Mesendoderm (in vitro differentiated cells): ENCODE measurements around the gene AIFM1.

Experiments
- DNase-seq: peaks from one replicate; pipeline ENCODE4 v3.0.0; 2013
- H2AK5ac ChIP-seq: 2 replicates; pipeline ENCODE4 v1.6.1; 2013; ENCODE audit warnings: low read length, inconsistent platforms
- H2BK120ac ChIP-seq: 2 replicates; pipeline ENCODE4 v1.6.1; 2013; ENCODE audit warnings: low read depth, mild to moderate bottlenecking, low read length, moderate library complexity, mixed read lengths
- H2BK15ac ChIP-seq: replicated peaks from 2 replicates; pipeline ENCODE4 v1.6.1; 2013; ENCODE audit warnings: low read depth, mild to moderate bottlenecking, moderate library complexity
- H2BK5ac ChIP-seq: 2 replicates; pipeline ENCODE4 v1.6.1; 2013; ENCODE audit warnings: low read length, inconsistent platforms
- H3K18ac ChIP-seq: 2 replicates; pipeline ENCODE4 v1.6.1; 2013; ENCODE audit warnings: mild to moderate bottlenecking, low read length, mixed read lengths
- H3K23ac ChIP-seq: one replicate; pipeline ENCODE4 v1.6.1; 2013; ENCODE audit warnings: low read length
- H3K27ac ChIP-seq: 2 replicates; pipeline ENCODE4 v1.5.1; 2013; ENCODE audit warnings: low read depth, mild to moderate bottlenecking, inconsistent platforms, low read length, moderate library complexity
- H3K27me3 ChIP-seq: 2 replicates; pipeline ENCODE4 v1.6.1; 2013; ENCODE audit warnings: low read length, control low read depth, mild to moderate bottlenecking, inconsistent platforms; ENCODE audit not compliant: insufficient read depth, poor library complexity
- H3K36me3 ChIP-seq: 2 replicates; pipeline ENCODE4 v1.6.1; 2013; ENCODE audit warnings: low read length, inconsistent platforms; ENCODE audit not compliant: control insufficient read depth, insufficient read depth
- H3K4ac ChIP-seq: one replicate; pipeline ENCODE4 v1.6.1; 2013; ENCODE audit warnings: low read depth, mild to moderate bottlenecking, low read length, moderate library complexity
- H3K4me1 ChIP-seq: 2 replicates; pipeline ENCODE4 v1.6.1; 2013; ENCODE audit warnings: low read depth, low read length, inconsistent platforms; ENCODE audit not compliant: control insufficient read depth
- H3K4me2 ChIP-seq: 2 replicates; pipeline ENCODE4 v1.6.1; 2013; ENCODE audit warnings: low read length
- H3K4me3 ChIP-seq: 2 replicates; pipeline ENCODE4 v1.5.1; 2013; ENCODE audit warnings: mild to moderate bottlenecking, low read length
- H3K56ac ChIP-seq: one replicate; pipeline ENCODE4 v1.6.1; 2013; ENCODE audit warnings: low read length
- H3K79me1 ChIP-seq: 2 replicates; pipeline ENCODE4 v1.6.1; 2013; ENCODE audit warnings: low read length, inconsistent platforms
- H3K79me2 ChIP-seq: 2 replicates; pipeline ENCODE4 v1.6.1; 2013; ENCODE audit warnings: mild to moderate bottlenecking, low read length; ENCODE audit not compliant: control insufficient read depth, insufficient read depth
- H3K9ac ChIP-seq: 2 replicates; pipeline ENCODE4 v1.6.1; 2013; ENCODE audit warnings: low read length, inconsistent platforms
- H4K5ac ChIP-seq: one replicate; pipeline ENCODE4 v1.6.1; 2013; ENCODE audit warnings: low read length
- H4K8ac ChIP-seq: one replicate; pipeline ENCODE4 v1.6.1; 2013; ENCODE audit warnings: low read depth, mild to moderate bottlenecking, control low read depth, low read length, moderate library complexity
- WGBS: extraction: QIAGEN DNeasy Blood & Tissue Kit; methylation state at CpG from one replicate; pipeline ENCODE4 v1.1.7; 2013; ENCODE audit warnings: low lambda C conversion rate, missing lambda C conversion rate; ENCODE audit not compliant: insufficient coverage; ENCODE audit errors: extremely low coverage; 5-methylcytosine and 5-hydroxymethylcytosine counted together

AIFM1 gene

GRCh38 chrX:130197464-130197863 lies 31.8 kb upstream of the AIFM1 start:
- Histone ChIP-seq H3K79me1 (no peaks in the 10 kb centered on the region), H2BK120ac (no peak overlapping the region), H3K23ac (no peak overlapping the region), H3K4me2 (no peak overlapping the region), H4K8ac (no peak overlapping the region), H2BK5ac (no peak overlapping the region), H3K27ac (no peak overlapping the region), H3K79me2 (no peaks in the 10 kb centered on the region), H3K4ac (no peak overlapping the region), H3K4me1 (no peaks in the 10 kb centered on the region), H2BK15ac (no peak overlapping the region), H3K18ac (no peak overlapping the region), H3K36me3 (no peaks in the 10 kb centered on the region), H4K5ac (no peak overlapping the region), H3K4me3 (no peak overlapping the region), H3K56ac (no peak overlapping the region), H2AK5ac (no peak overlapping the region), H3K27me3 (no peaks in the 10 kb centered on the region), H3K9ac (no peak overlapping the region)
- WGBS, result no CpG with 5 or more reads among the region's 5 CpGs
- DNase-seq, result no peak

- DNase-seq, result no peak
- WGBS, result no CpG with 5 or more reads among the region's 7 CpGs
- Histone ChIP-seq H3K27ac (no peak overlapping the region), H4K8ac (no peak overlapping the region), H2BK120ac (no peak overlapping the region), H3K79me2 (no peaks in the 10 kb centered on the region), H3K56ac (no peak overlapping the region), H3K4me2 (no peak overlapping the region), H3K27me3 (no peaks in the 10 kb centered on the region), H2BK5ac (no peak overlapping the region), H3K18ac (no peak overlapping the region), H3K4ac (no peak overlapping the region), H2BK15ac (no peak overlapping the region), H2AK5ac (no peak overlapping the region), H3K9ac (no peak overlapping the region), H4K5ac (no peak overlapping the region), H3K36me3 (no peaks in the 10 kb centered on the region), H3K4me3 (no peak overlapping the region), H3K79me1 (no peaks in the 10 kb centered on the region), H3K23ac (no peak overlapping the region), H3K4me1 (no peaks in the 10 kb centered on the region)
Measured at GRCh38 chrX:130196466-130196865, 30.8 kb upstream of the AIFM1 start.

GRCh38 chrX:130190801-130191200 lies 25.2 kb upstream of the AIFM1 start:
- no peak overlapping the region for H3K23ac ChIP-seq

GRCh38 chrX:130186651-130187050 lies 21.0 kb upstream of the AIFM1 start:
- no peak overlapping the region for H2BK5ac ChIP-seq

More at GRCh38 chrX:130190801-130191200, 25.2 kb upstream of the AIFM1 start:
- Histone ChIP-seq H4K5ac (no peak overlapping the region), H3K4me1 (no peaks in the 10 kb centered on the region), H3K4ac (no peak overlapping the region), H3K27me3 (no peaks in the 10 kb centered on the region), H3K36me3 (no peaks in the 10 kb centered on the region), H3K79me2 (no peaks in the 10 kb centered on the region), H3K18ac (no peak overlapping the region), H2BK15ac (no peak overlapping the region), H2BK5ac (no peak overlapping the region), H2BK120ac (no peak overlapping the region), H4K8ac (no peak overlapping the region), H3K9ac (no peak overlapping the region), H3K27ac (no peak overlapping the region), H3K4me2 (no peak overlapping the region), H3K79me1 (no peaks in the 10 kb centered on the region), H3K4me3 (no peak overlapping the region), H2AK5ac (no peak overlapping the region), H3K56ac (no peak overlapping the region)
- WGBS, result no CpG with 5 or more reads among the region's 4 CpGs
- DNase-seq, result no peak

DNA sequence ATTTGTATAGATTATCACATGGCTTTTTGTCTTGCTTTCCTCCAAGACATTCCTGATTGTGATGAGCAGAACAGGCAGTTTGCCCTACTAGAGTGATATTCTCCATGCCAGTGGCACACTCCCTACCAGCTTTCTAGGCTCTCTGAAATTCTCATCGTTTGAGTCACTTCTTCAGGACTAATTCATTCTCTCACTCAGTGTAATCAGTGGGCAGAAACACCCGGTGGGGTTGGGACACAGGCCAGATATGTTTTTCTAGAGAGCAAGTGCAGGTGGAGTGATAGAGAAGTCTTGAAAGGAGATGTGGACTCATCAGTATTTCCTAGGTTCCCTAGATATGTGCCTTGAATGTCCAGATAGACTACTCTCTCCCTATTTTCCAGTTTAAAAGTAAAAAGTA lies 19.2 kb upstream of the AIFM1 start:
- no peak overlapping the region for H4K5ac ChIP-seq
- DNase-seq, result no peak
- H3K79me1 ChIP-seq, result no peaks in the 10 kb centered on the region
- H3K4me1 ChIP-seq, result no peaks in the 10 kb centered on the region
- H2BK120ac ChIP-seq, result no peak overlapping the region
- H3K4me2 ChIP-seq, result no peak overlapping the region
- H3K4me3 ChIP-seq, result no peak overlapping the region
- H2AK5ac ChIP-seq, result no peak overlapping the region
- no peak overlapping the region for H3K56ac ChIP-seq
- no peak overlapping the region for H2BK15ac ChIP-seq
- no peak overlapping the region for H3K4ac ChIP-seq
- no peaks in the 10 kb centered on the region for H3K36me3 ChIP-seq
- H3K79me2 ChIP-seq, result no peaks in the 10 kb centered on the region
- no CpG with 5 or more reads among the region's 2 CpGs for WGBS
- no peak overlapping the region for H2BK5ac ChIP-seq
- H3K9ac ChIP-seq, result no peak overlapping the region
- H4K8ac ChIP-seq, result no peak overlapping the region
- no peak overlapping the region for H3K23ac ChIP-seq
- no peaks in the 10 kb centered on the region for H3K27me3 ChIP-seq
- no peak overlapping the region for H3K27ac ChIP-seq
- no peak overlapping the region for H3K18ac ChIP-seq

More at GRCh38 chrX:130186651-130187050, 21.0 kb upstream of the AIFM1 start:
- no peak for DNase-seq
- no peaks in the 10 kb centered on the region for H3K79me1 ChIP-seq
- H3K18ac ChIP-seq, result no peak overlapping the region
- no peaks in the 10 kb centered on the region for H3K27me3 ChIP-seq
- no peak overlapping the region for H3K4me3 ChIP-seq
- no peak overlapping the region for H3K4ac ChIP-seq
- no peaks in the 10 kb centered on the region for H3K36me3 ChIP-seq
- no peak overlapping the region for H3K4me2 ChIP-seq
- no peak overlapping the region for H2BK120ac ChIP-seq
- no peaks in the 10 kb centered on the region for H3K79me2 ChIP-seq
- H3K23ac ChIP-seq, result no peak overlapping the region
- no peak overlapping the region for H2BK15ac ChIP-seq
- no peak overlapping the region for H3K27ac ChIP-seq
- no peaks in the 10 kb centered on the region for H3K4me1 ChIP-seq
- H3K56ac ChIP-seq, result no peak overlapping the region
- H4K8ac ChIP-seq, result no peak overlapping the region
- H3K9ac ChIP-seq, result no peak overlapping the region
- WGBS, result no CpG with 5 or more reads among the region's 4 CpGs
- H4K5ac ChIP-seq, result no peak overlapping the region
- H2AK5ac ChIP-seq, result no peak overlapping the region

- Histone ChIP-seq H3K18ac (no peak overlapping the region), H3K56ac (no peak overlapping the region), H3K79me2 (no peaks in the 10 kb centered on the region), H4K5ac (no peak overlapping the region), H3K4me3 (no peak overlapping the region), H4K8ac (no peak overlapping the region), H3K4me2 (no peak overlapping the region), H3K9ac (no peak overlapping the region), H2BK15ac (no peak overlapping the region), H3K79me1 (no peaks in the 10 kb centered on the region), H3K27me3 (no peaks in the 10 kb centered on the region), H3K4ac (no peak overlapping the region), H3K23ac (no peak overlapping the region), H3K4me1 (no peaks in the 10 kb centered on the region), H3K36me3 (no peaks in the 10 kb centered on the region), H2BK5ac (no peak overlapping the region), H2BK120ac (no peak overlapping the region), H2AK5ac (no peak overlapping the region), H3K27ac (no peak overlapping the region)
- WGBS, result no CpG with 5 or more reads among the region's 11 CpGs
- no peak for DNase-seq
Measured at GRCh38 chrX:130184168-130184567, 18.5 kb upstream of the AIFM1 start.
